ENCODE results near the gene RRP9. TPM values are rescaled to one million over a fixed set of nuclear protein-coding genes. Genes with fewer than 3 reads are reported as not detected.

RRP9 gene
- total and polyA plus RNA-seq, 2 donors from 2014 or later: 17.8 to 18.6 TPM

DNA sequence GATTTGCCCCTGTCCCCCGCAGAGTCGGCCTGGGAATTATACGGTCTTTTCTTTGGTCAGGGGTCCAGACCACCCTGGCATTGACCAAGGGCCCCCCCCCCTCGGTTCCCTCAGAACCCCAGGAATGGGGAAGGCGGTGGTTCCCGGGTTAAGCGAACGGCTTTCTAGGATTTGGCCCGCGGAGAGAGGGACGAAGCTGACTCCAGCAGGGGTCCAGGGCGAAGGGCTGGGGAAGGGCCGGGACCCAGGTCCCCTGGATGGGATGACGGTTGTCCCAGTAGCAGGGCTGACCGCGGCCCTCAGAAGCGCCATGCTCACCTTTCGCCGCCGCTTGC, 274 bp downstream of the RRP9 start:
- DNase-seq: no peak
- intact Hi-C loops (cut with DNase I): no loop called here
- TF ChIP-seq, protein P1, sequence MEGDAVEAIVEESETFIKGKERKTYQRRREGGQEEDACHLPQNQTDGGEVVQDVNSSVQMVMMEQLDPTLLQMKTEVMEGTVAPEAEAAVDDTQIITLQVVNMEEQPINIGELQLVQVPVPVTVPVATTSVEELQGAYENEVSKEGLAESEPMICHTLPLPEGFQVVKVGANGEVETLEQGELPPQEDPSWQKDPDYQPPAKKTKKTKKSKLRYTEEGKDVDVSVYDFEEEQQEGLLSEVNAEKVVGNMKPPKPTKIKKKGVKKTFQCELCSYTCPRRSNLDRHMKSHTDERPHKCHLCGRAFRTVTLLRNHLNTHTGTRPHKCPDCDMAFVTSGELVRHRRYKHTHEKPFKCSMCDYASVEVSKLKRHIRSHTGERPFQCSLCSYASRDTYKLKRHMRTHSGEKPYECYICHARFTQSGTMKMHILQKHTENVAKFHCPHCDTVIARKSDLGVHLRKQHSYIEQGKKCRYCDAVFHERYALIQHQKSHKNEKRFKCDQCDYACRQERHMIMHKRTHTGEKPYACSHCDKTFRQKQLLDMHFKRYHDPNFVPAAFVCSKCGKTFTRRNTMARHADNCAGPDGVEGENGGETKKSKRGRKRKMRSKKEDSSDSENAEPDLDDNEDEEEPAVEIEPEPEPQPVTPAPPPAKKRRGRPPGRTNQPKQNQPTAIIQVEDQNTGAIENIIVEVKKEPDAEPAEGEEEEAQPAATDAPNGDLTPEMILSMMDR (IDR thresholded peaks at IDR 0.05; ENCODE audit: borderline replicate concordance, extremely low read depth, insufficient read depth): no peak
- peak overlapping the region; percentile 50 to 72 (median 55) for H3K9ac ChIP-seq (ENCODE audit: low read length in 3 of 3)
- H3K27me3 ChIP-seq (ENCODE audit: control insufficient read depth, insufficient read depth, low read length): no peaks in the 10 kb centered on the region
- peaks cover 0 to 17% (median 15%) of the 10 kb centered on the region in 3 donors for H3K4me1 ChIP-seq (ENCODE audit: control insufficient read depth in 2 of 3, insufficient read depth in 2 of 3, low read depth in 1 of 3, low read length in 3 of 3)
- peak overlapping the region in 1 of 2 donors; percentile 32 for H3K27ac ChIP-seq (ENCODE audit: low read depth in 2 of 2, low read length in 2 of 2)
- peak overlapping the region; percentile 69 to 78 (median 70) for H3K4me3 ChIP-seq (ENCODE audit: low read length in 3 of 3)
- no peaks in the 10 kb centered on the region for H3K9me3 ChIP-seq (ENCODE audit: control insufficient read depth in 2 of 3, insufficient read depth in 1 of 3, low read length in 3 of 3)
- no peak for FAIRE-seq
- H3K36me3 ChIP-seq (ENCODE audit: control insufficient read depth in 2 of 3, insufficient read depth in 3 of 3, low read length in 3 of 3): peaks cover 0 to 20% (median 10%) of the 10 kb centered on the region in 3 donors

DNA sequence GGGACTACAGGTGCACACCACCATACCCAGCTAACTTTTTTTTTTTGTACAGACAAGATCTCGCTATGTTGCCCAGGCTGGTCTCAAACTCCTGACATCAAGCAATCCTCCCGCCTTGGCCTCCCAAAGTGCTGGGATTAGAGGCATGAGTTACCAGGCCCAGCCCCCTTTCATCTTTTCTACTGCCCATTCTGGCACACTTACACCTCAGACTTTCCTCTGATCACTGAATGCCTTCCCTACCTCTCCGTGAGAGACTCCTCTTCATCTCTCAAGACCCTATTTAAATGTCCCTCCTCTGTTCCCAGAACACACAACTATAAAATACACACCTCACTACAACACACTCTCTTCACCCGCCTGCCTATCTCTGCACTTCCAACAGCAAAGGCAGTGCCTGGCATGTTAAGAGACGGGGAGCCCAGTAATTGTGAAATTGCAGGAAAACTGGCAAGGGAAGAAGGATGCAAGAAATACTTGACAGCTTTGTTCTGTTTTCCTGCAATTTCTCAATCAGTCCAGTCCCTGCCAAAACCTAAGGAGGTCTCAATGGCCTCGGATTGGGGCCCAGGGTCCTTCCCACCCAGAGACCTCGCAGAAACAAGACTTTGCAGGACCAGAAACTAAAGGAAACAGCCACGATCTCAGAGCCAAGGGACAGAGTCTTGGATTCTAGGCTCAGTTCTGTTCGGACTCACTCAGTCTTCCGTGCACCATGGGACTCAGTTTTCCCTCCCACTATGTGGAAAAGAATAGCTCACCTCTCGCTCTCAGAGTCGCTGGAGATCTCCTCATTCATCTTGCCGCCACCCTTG, 849 bp downstream of the RRP9 start:
- H3K36me3 ChIP-seq (ENCODE audit: control insufficient read depth in 2 of 3, insufficient read depth in 3 of 3, low read length in 3 of 3): peaks cover 0 to 23% (median 13%) of the 10 kb centered on the region in 3 donors
- DNase-seq (peak in 2 of 5 donors; percentile 36 to 51), FAIRE-seq (no peak)
- H3K27ac ChIP-seq (ENCODE audit: low read depth in 2 of 2, low read length in 2 of 2): no peak overlapping the region
- TF ChIP-seq, protein P1 (IDR thresholded peaks at IDR 0.05; ENCODE audit: borderline replicate concordance, extremely low read depth, insufficient read depth): no peak
- peak overlapping the region in 2 of 3 donors; percentile 50 to 72 for H3K9ac ChIP-seq (ENCODE audit: low read length in 3 of 3)
- H3K4me1 ChIP-seq (ENCODE audit: control insufficient read depth in 2 of 3, insufficient read depth in 2 of 3, low read depth in 1 of 3, low read length in 3 of 3): peaks cover 0 to 17% (median 15%) of the 10 kb centered on the region in 3 donors
- intact Hi-C loops (cut with DNase I): no loop called here
- peak overlapping the region; percentile 69 to 78 (median 70) for H3K4me3 ChIP-seq (ENCODE audit: low read length in 3 of 3)
- H3K27me3 ChIP-seq (ENCODE audit: control insufficient read depth, insufficient read depth, low read length): no peaks in the 10 kb centered on the region
- no peaks in the 10 kb centered on the region for H3K9me3 ChIP-seq (ENCODE audit: control insufficient read depth in 2 of 3, insufficient read depth in 1 of 3, low read length in 3 of 3)

DNA sequence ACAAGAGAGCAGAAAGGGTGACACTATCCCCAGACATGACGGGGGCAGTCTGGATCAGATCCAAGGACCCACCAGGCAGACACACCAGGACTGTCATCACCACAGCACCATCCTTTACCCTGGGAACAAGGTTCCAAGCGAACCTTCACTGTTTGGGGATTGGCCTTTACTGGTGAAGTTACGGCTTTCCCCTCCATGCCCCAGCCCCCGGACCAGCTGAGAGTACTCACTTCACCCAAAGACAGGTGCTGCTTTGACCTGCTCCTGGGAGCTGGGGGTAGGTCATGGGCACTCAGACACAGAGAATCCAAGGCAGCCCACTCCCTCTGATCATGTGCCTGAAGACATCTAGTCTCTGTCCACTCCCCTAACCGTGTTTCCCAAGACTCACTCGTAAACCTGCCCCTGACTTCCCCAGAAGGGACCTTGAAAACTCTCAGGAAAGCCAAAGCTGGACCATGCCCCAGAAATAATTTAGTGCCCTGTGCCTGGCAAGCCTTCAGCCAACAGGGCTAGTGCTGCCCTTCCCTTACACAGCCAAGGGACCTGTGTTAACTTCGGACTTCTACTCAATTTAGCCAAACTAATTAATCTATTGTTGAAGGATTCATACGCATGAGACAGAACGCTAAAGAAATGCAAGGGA, 2.8 kb downstream of the RRP9 start:
- Histone ChIP-seq H3K27ac (ENCODE audit: low read depth in 2 of 2, low read length in 2 of 2) (no peak overlapping the region), H3K27me3 (ENCODE audit: control insufficient read depth, insufficient read depth, low read length) (no peaks in the 10 kb centered on the region), H3K4me3 (ENCODE audit: low read length in 3 of 3) (no peak overlapping the region), H3K36me3 (ENCODE audit: control insufficient read depth in 2 of 3, insufficient read depth in 3 of 3, low read length in 3 of 3) (peaks cover 0 to 25% (median 18%) of the 10 kb centered on the region in 3 donors), H3K9ac (ENCODE audit: low read length in 3 of 3) (no peak overlapping the region), H3K9me3 (ENCODE audit: control insufficient read depth in 2 of 3, insufficient read depth in 1 of 3, low read length in 3 of 3) (no peaks in the 10 kb centered on the region), H3K4me1 (ENCODE audit: control insufficient read depth in 2 of 3, insufficient read depth in 2 of 3, low read depth in 1 of 3, low read length in 3 of 3) (peaks cover 0 to 17% (median 15%) of the 10 kb centered on the region in 3 donors)
- TF ChIP-seq, protein P1 (IDR thresholded peaks at IDR 0.05; ENCODE audit: borderline replicate concordance, extremely low read depth, insufficient read depth): no peak
- intact Hi-C loops (cut with DNase I): no loop called here
- DNase-seq (peak in 1 of 5 donors; percentile 22), FAIRE-seq (no peak)

Measured in kidney (tissue), 14 donors.